Stimulated activated CD8-positive, alpha-beta memory T cell treated with anti-CD3 and anti-CD28 coated beads, Interleukin-15, amount 100 ng/mL, for 4 hours (primary cell): ENCODE results near the gene ZPR1.
"Not testable (repeated sequence)": the region's sequence is repeated elsewhere in the genome, so short reads cannot be mapped to it uniquely, and the experiment has no call there.

Source experiments
- DNase-seq, 2 donors: peaks; one replicate each; pipeline ENCODE4 v3.0.0-alpha.2; 2020; ENCODE audit warnings: low read depth in 2 of 2

The ZPR1 gene

DNA sequence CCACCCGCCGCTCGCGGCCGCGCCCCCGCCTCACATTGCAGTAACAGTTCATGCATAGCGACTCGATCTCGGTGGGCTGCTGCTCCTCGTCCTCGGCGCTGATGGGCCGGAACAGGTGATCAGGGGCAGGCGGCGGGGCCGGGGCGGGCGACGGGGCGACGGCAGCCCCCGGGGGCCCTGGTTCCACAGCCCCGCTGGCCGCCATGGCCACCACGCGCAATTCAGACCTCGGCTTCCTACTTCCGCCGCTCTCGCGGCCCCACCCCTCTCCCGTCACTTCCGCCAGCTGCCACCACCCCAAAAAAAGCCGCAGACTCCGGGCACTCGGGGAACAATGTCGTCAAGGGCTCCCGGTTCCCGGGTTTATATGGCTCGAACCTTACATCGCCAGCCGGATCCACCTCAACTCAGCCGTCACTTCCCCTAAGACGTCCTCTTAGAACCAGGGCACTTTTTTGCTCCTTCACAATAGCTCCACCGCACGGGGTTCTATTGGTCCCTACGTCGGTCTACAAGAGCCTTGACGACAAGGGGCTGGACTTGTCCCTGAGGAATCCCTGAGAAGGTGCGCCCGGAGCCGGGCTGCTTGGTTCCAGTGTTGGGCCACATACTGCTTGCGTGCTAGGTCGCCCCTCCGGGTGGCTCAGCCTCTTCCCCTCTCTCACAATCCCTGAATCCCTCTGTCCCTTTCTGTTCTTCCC lies at the start of gene ZPR1:
Gene ZPR1, minus strand, starts transcription at position 238 of the 701 bp plus-strand sequence. Its CDS starts 33 bp downstream, at position 205.
- peak; percentile 71 for DNase-seq

- DNase-seq: no peak
These were observed 48.8 kb upstream of the ZPR1 start for GRCh38 chr11:116836632-116836991.

GRCh38 chr11:116835791-116836631 lies 48.2 kb upstream of the ZPR1 start:
- DNase-seq: peak; percentile 50 to 64

DNA sequence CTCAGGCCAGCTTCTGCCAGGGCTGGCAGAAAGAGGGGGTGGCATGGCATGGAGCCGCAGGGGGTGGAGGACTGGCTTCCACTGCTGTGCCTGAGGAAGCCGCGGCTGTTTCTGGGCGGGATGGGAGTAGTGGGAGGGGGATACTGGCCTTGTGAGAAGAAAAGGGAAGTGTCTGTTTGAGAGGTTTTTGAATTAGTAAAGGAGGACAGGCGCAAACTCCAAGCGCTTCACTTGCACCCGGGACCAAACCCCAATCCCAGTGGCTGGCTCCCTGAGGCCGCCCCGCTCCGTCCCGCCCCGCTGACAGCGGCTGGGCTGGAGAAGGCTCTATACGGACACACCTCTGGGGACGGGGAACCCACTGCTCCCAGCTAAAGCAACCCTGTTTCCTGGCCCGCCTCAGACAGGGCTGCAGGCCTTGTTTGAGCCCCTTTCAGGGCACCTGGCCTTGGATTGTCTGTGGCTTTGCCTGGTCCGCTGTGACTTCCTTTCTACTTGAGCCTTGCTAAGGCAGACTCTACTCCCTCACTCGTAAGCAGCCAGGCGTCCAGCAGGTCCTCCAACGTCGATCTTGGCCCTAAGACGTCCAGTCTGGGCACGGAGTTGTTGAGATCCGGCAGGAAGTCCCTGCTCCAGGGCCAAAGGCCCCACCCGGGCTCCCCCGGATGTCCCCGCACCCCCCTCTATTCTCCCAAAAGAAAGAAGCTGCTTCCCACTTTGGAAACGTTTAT lies 47.4 kb upstream of the ZPR1 start:
- DNase-seq: no peak

DNA sequence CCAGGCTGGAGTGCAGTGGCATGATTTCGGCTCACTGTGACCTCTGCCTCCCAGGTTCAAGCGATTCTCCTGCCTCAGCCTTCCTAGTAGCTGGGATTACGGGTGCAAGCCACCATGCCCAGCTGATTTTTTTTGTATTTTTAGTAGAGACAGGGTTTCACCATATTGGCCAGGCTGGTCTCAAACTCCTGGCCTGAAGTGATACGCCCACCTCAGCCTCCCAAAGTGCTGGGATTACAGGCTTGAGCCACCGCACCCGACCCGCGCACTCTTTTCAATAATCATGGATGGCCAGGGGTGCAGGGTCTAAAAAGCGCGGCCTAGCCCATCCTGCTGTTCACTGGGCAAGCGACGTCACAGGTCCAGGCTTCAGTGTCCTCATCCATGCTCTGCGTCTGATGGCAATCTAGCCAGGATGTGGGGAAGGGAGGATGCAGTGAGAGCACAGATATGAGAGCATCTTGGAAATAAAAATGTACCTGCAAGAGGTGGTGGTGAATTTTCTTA lies 46.8 kb upstream of the ZPR1 start:
- DNase-seq: not testable (repeated sequence)

- DNase-seq: no peak
These were observed 46.2 kb upstream of the ZPR1 start for GRCh38 chr11:116833816-116834534.

DNA sequence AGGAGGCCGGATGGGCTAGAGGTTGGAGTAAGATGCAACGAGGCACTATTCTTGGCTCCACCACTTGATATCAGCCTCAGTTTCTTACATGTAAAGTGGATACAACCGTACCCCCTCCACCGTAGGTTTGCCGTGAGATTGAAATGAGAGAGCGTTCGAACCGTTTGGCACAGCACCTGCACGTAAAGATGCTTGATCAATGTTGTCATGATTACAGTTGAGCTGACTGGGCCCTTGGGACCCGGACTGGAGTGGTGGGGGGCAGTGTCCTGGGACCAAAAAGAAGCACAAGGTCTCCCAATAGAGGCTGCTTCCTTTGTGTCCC lies 45.6 kb upstream of the ZPR1 start:
- DNase-seq: no peak

DNA sequence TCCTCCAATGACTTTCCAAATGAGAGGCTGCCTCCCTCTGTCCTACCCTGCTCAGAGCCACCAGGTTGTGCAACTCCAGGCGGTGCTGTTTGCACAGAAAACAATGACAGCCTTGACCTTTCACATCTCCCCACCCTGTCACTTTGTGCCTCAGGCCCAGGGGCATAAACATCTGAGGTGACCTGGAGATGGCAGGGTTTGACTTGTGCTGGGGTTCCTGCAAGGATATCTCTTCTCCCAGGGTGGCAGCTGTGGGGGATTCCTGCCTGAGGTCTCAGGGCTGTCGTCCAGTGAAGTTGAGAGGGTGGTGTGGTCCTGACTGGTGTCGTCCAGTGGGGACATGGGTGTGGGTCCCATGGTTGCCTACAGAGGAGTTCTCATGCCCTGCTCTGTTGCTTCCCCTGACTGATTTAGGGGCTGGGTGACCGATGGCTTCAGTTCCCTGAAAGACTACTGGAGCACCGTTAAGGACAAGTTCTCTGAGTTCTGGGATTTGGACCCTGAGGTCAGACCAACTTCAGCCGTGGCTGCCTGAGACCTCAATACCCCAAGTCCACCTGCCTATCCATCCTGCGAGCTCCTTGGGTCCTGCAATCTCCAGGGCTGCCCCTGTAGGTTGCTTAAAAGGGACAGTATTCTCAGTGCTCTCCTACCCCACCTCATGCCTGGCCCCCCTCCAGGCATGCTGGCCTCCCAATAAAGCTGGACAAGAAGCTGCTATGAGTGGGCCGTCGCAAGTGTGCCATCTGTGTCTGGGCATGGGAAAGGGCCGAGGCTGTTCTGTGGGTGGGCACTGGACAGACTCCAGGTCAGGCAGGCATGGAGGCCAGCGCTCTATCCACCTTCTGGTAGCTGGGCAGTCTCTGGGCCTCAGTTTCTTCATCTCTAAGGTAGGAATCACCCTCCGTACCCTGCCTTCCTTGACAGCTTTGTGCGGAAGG lies 44.8 kb upstream of the ZPR1 start:
- no peak for DNase-seq

- DNase-seq: no peak
These were observed 44.0 kb upstream of the ZPR1 start for GRCh38 chr11:116831790-116832349.

DNA sequence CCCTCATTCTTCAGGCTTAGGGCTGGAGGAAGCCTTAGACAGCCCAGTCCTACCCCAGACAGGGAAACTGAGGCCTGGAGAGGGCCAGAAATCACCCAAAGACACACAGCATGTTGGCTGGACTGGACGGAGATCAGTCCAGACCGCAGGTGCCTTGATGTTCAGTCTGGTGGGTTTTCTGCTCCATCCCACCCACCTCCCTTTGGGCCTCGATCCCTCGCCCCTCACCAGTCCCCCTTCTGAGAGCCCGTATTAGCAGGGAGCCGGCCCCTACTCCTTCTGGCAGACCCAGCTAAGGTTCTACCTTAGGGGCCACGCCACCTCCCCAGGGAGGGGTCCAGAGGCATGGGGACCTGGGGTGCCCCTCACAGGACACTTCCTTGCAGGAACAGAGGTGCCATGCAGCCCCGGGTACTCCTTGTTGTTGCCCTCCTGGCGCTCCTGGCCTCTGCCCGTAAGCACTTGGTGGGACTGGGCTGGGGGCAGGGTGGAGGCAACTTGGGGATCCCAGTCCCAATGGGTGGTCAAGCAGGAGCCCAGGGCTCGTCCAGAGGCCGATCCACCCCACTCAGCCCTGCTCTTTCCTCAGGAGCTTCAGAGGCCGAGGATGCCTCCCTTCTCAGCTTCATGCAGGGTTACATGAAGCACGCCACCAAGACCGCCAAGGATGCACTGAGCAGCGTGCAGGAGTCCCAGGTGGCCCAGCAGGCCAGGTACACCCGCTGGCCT lies 42.5 kb upstream of the ZPR1 start:
- DNase-seq: no peak

GRCh38 chr11:116829525-116830183 lies 41.8 kb upstream of the ZPR1 start, which contains the start of gene APOC3:
APOC3 (plus strand) TSS chr11:116829907; CDS start chr11:116830583, 676 bp downstream.
- no peak for DNase-seq

DNA sequence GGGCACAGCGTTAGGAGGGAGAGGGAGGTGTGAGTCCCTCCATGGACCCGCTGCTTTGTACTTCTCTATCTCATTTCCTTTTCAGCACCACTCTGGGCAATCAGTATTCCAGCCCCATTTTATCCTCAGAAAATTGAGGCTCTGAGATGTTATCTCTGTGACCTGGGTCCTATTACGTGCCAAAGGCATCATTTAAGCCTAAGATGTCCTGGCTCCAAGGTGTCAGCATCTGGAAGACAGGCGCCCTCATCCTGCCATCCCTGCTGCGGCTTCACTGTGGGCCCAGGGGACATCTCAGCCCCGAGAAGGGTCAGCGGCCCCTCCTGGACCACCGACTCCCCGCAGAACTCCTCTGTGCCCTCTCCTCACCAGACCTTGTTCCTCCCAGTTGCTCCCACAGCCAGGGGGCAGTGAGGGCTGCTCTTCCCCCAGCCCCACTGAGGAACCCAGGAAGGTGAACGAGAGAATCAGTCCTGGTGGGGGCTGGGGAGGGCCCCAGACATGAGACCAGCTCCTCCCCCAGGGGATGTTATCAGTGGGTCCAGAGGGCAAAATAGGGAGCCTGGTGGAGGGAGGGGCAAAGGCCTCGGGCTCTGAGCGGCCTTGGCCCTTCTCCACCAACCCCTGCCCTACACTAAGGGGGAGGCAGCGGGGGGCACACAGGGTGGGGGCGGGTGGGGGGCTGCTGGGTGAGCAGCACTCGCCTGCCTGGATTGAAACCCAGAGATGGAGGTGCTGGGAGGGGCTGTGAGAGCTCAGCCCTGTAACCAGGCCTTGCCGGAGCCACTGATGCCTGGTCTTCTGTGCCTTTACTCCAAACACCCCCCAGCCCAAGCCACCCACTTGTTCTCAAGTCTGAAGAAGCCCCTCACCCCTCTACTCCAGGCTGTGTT lies 41.1 kb upstream of the ZPR1 start:
- DNase-seq: no peak

DNA sequence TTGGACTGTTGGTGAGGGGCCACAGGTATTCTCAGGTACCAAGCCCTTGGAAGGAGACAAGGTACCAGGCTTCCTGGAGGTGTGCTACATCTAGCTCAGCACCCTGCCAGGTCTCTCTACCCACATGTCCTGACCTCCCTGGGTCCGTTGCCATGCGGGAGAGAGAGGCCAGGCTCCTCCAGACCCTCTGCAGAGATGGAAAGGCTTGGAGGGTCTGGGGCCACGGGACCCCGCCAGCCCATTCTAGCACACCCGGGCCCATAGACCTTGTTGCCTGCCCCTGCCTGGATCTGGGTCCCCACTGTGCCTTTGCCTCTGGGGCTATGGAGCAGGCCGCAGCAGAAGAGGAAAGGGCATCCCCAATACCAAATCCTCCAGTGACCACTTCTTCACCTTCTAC lies 39.6 kb upstream of the ZPR1 start:
- no peak for DNase-seq

DNA sequence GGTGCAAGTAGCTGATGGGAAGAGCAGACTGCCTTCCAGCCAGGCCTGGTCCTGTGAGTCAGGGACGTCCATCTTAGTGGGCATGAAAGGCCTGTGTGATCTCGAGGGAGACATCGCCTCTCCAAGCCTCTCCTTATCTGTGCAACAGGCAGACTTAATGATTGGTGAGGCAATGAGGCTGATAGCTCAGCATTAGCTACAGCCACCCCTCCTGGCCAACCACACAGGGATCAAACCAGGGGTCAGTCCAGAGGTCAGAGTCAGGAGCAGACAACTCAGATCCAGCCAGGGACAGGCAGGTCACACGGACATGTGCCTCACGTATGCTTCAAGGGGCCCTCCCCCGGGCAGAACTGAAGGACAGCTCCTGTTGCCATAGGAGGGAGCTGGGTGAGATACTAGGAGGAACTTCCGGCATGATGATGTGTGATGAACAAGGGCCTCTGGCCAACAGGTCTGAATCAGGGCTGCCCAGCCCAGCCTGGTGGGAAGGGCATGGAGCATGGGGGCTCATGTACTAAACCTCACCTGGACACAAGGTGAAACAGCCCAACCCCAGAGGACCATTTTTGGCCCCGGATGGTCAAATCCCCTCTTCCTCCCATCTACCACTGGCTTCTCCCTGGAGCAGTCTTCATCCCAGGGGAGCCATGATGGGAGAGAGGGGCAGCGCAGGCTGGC lies 39.1 kb upstream of the ZPR1 start:
- DNase-seq: no peak

GRCh38 chr11:116825854-116826750 lies 38.3 kb upstream of the ZPR1 start:
- DNase-seq: no peak

DNA sequence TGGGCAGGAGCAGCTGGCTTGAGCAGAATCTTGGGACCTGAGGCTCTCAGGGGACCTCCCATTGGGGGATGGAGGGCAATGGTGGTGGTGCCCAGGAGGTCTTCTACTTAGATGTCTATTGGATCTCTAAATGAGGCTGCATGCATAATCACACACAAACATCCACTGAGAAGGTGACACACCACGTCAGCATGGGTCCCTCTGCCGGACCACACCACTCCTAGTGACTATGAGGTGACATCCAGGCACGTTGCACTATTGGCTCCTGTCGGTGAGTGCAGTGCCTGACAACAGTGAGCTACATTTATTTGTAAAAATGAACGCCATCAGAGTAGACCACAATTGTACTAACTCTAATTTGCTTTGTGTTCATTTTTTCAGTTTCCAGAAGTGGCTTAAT lies 37.6 kb upstream of the ZPR1 start:
- DNase-seq: no peak
